ENCODE measurements around the gene SH3D21. TPM values are rescaled to one million over a fixed set of nuclear protein-coding genes. Genes with fewer than 3 reads are reported as not detected.

The SH3D21 gene
- total and polyA plus RNA-seq, 2 experiments from 2014 or later, result 2.6 to 2.9 TPM

DNA sequence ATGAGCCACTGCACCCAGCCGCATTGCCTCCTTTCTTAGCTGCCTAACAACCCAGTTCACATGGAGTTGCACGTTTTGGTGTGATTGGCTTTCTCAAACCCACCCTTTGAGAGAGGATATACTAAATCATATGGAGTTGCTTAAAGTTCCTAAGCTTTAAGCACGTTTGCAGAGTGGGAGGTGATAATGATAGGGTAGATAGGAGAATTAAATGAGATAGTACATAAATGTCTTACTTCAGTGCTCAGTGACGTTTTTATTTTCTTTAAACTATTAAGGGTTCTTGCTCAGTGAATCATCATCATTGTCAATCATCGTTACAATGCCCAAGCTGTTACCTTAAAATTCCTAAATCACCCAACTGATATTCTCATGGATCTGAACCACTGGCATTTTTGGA lies 2.9 kb upstream of the SH3D21 start:
- no peaks in the 10 kb centered on the region for H4K20me1 ChIP-seq (ENCODE audit: insufficient read depth, poor library complexity, severe bottlenecking)
- H3K79me2 ChIP-seq, result no peaks in the 10 kb centered on the region
- H3K9me2 ChIP-seq (replicated peaks; ENCODE audit: insufficient read depth), result no peaks in the 10 kb centered on the region
- H2AFZ ChIP-seq, result no peak overlapping the region
- WGBS (ENCODE audit: low lambda C conversion rate, missing lambda C conversion rate), result 80% methylated on average over 5 of the region's 5 CpGs
- H3K4me1 ChIP-seq (ENCODE audit: insufficient read depth), result peaks cover 10% of the 10 kb centered on the region
- H3K27me3 ChIP-seq, result no peaks in the 10 kb centered on the region
- no peak overlapping the region for H3K4me2 ChIP-seq
- no peaks in the 10 kb centered on the region for H3K36me3 ChIP-seq (replicated peaks; ENCODE audit: insufficient read depth, low read depth)
- no peak overlapping the region for H3K27ac ChIP-seq
- no peaks in the 10 kb centered on the region for H3K9me3 ChIP-seq (ENCODE audit: low read depth)
- DNase-seq (ENCODE audit: low spot score), result no peak
- TF ChIP-seq CTCF (IDR thresholded peaks at IDR 0.05; ENCODE audit: poor library complexity) (no peak), EZH2phosphoT487 (IDR thresholded peaks at IDR 0.05; ENCODE audit: low read depth, severe bottlenecking, unreplicated experiment) (no peak), EZH2 (IDR thresholded peaks at IDR 0.05; ENCODE audit: borderline replicate concordance) (no peak)
- H3K4me3 ChIP-seq, result no peak overlapping the region

DNA sequence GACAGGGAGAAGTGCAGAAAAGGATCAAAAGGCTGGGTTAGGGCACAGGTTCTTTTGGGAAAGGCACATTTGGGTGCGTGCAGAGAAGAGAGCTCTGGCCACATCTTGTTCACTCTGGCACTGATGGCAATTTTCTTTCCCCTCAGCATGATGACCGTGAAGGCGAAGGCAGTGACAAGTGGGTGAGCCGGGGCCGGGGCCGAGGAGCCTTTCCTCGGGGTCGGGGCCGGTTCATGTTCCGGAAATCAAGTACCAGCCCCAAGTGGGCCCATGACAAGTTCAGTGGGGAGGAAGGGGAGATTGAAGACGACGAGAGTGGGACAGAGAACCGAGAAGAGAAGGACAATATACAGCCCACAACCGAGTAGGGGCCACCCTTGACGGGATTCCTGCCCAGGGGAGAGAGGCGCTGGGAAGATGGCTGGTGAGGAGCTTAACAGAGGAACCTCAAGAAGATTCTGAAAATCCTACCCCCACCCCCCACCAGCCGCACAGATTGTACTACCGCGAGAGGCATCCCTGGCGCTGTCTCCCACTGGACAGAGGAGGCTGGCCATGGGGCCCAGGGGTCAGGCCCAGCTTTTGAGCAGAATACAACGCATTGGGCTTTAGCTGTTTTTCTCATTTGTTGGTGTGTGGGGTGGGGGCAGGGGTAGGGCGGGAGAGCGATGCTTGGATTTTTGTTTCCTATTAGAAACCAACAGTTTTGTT lies 2.4 kb upstream of the SH3D21 start:
- no peaks in the 10 kb centered on the region for H3K9me2 ChIP-seq (replicated peaks; ENCODE audit: insufficient read depth)
- peaks cover 10% of the 10 kb centered on the region for H3K4me1 ChIP-seq (ENCODE audit: insufficient read depth)
- TF ChIP-seq CTCF (IDR thresholded peaks at IDR 0.05; ENCODE audit: poor library complexity) (no peak), EZH2 (IDR thresholded peaks at IDR 0.05; ENCODE audit: borderline replicate concordance) (no peak), EZH2phosphoT487 (IDR thresholded peaks at IDR 0.05; ENCODE audit: low read depth, severe bottlenecking, unreplicated experiment) (no peak)
- H3K4me3 ChIP-seq, result no peak overlapping the region
- no peaks in the 10 kb centered on the region for H3K36me3 ChIP-seq (replicated peaks; ENCODE audit: insufficient read depth, low read depth)
- no peaks in the 10 kb centered on the region for H3K27me3 ChIP-seq
- H3K4me2 ChIP-seq, result no peak overlapping the region
- H2AFZ ChIP-seq, result no peak overlapping the region
- WGBS (ENCODE audit: low lambda C conversion rate, missing lambda C conversion rate), result 95% methylated on average over 23 of the region's 23 CpGs
- H3K27ac ChIP-seq, result no peak overlapping the region
- no peaks in the 10 kb centered on the region for H4K20me1 ChIP-seq (ENCODE audit: insufficient read depth, poor library complexity, severe bottlenecking)
- no peaks in the 10 kb centered on the region for H3K9me3 ChIP-seq (ENCODE audit: low read depth)
- no peak for DNase-seq (ENCODE audit: low spot score)
- no peaks in the 10 kb centered on the region for H3K79me2 ChIP-seq

- peak overlapping the region; percentile 93 for H3K27ac ChIP-seq
- no peak overlapping the region for H2AFZ ChIP-seq
- H3K4me3 ChIP-seq, result no peak overlapping the region
- no peaks in the 10 kb centered on the region for H4K20me1 ChIP-seq (ENCODE audit: insufficient read depth, poor library complexity, severe bottlenecking)
- peaks cover 10% of the 10 kb centered on the region for H3K4me1 ChIP-seq (ENCODE audit: insufficient read depth)
- no peak for DNase-seq (ENCODE audit: low spot score)
- H3K79me2 ChIP-seq, result no peaks in the 10 kb centered on the region
- no peaks in the 10 kb centered on the region for H3K36me3 ChIP-seq (replicated peaks; ENCODE audit: insufficient read depth, low read depth)
- H3K9me3 ChIP-seq (ENCODE audit: low read depth), result no peaks in the 10 kb centered on the region
- no peaks in the 10 kb centered on the region for H3K9me2 ChIP-seq (replicated peaks; ENCODE audit: insufficient read depth)
- no peaks in the 10 kb centered on the region for H3K27me3 ChIP-seq
- WGBS (ENCODE audit: low lambda C conversion rate, missing lambda C conversion rate), result 88% methylated on average over 7 of the region's 7 CpGs
- no peak for TF ChIP-seq EZH2 (IDR thresholded peaks at IDR 0.05; ENCODE audit: borderline replicate concordance)
- TF ChIP-seq EZH2phosphoT487 (IDR thresholded peaks at IDR 0.05; ENCODE audit: low read depth, severe bottlenecking, unreplicated experiment), result no peak
- TF ChIP-seq CTCF (IDR thresholded peaks at IDR 0.05; ENCODE audit: poor library complexity), result no peak
- H3K4me2 ChIP-seq, result no peak overlapping the region
Measured at GRCh38 chr1:36304521-36304920, 1.6 kb upstream of the SH3D21 start.

Measured in hepatocyte (in vitro differentiated cells).